Cardiac fibroblast (primary cell): Measurements from ENCODE around the gene NOL9.

ENCODE experiments used
- DNase-seq, 2 donors: peaks; one replicate each; pipeline versions ENCODE4 v3.0.0 to v3.0.0-alpha.2; 2010; ENCODE audit warnings: low read depth in 2 of 2
- H3K4me3 ChIP-seq, 2 donors: replicated peaks in 1 of 2; 1 replicate in 1 of 2; 2 replicates in 1 of 2; pipeline ENCODE4 v1.5.1; 2011; ENCODE audit warnings: low read depth in 2 of 2, low read length in 2 of 2, mild to moderate bottlenecking in 2 of 2, moderate library complexity in 1 of 2
- TF ChIP-seq, protein P1 (sequence below): IDR thresholded peaks from one replicate; pipeline ENCODE4 v1.5.1; 2011; ENCODE audit warnings: low read depth, mild to moderate bottlenecking, low read length, inconsistent platforms

NOL9 gene

DNA sequence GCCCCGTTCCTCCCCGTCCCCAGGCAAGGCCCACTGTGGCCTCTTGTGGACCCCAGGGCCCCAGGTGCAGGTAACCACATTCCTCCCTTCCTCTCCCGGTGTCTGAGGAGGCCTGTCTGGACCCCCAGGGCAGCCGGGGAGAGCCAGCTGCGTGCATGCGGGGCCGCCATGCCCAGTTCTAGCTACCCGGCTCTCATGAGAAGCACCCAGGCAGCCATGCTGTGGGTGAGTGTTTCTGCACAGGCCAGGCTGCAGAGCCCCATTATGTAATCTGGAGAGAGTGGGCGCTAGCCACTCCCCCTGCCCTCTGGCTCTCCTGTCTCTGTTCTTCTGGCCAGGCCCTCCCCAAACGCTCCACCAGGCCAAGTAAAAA, 44.4 kb downstream of the NOL9 start:
- DNase-seq: no peak
- TF ChIP-seq, protein P1, sequence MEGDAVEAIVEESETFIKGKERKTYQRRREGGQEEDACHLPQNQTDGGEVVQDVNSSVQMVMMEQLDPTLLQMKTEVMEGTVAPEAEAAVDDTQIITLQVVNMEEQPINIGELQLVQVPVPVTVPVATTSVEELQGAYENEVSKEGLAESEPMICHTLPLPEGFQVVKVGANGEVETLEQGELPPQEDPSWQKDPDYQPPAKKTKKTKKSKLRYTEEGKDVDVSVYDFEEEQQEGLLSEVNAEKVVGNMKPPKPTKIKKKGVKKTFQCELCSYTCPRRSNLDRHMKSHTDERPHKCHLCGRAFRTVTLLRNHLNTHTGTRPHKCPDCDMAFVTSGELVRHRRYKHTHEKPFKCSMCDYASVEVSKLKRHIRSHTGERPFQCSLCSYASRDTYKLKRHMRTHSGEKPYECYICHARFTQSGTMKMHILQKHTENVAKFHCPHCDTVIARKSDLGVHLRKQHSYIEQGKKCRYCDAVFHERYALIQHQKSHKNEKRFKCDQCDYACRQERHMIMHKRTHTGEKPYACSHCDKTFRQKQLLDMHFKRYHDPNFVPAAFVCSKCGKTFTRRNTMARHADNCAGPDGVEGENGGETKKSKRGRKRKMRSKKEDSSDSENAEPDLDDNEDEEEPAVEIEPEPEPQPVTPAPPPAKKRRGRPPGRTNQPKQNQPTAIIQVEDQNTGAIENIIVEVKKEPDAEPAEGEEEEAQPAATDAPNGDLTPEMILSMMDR: no peak
- no peak overlapping the region for H3K4me3 ChIP-seq

DNA sequence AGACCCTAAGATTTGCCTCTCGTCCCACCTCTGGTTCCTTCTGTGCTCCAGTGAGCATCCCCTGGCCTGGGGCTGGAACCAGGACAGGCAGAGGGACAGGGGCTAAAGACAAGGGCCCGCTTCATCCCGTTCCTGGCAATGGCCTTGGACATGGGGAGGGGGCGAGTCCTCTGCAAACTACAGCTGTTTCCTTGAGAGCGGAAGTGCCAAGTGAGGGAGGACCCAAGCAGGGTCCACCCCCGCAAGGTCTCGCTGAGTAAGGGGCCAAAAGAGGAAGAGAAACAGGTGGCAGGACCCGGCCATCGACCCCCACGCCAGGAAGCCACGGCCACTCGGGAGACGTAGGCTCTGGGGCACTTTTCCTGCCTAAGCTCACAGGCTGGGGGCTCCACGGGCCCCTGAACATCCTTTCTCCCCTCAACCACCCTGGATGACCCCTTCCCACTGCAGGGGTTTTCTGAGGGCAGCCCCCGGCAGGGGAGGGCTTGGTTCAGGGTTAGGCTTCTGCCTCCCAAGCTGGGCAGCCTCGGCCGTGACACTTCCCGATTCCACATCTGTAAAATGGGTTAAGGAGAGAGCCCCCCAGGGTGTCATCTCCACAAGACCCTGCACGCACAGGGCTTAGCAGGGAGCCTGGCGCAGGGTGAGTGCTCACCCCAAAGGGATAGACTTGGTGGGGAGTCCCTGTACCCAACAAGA, 44.9 kb downstream of the NOL9 start:
- TF ChIP-seq, protein P1: no peak

DNA sequence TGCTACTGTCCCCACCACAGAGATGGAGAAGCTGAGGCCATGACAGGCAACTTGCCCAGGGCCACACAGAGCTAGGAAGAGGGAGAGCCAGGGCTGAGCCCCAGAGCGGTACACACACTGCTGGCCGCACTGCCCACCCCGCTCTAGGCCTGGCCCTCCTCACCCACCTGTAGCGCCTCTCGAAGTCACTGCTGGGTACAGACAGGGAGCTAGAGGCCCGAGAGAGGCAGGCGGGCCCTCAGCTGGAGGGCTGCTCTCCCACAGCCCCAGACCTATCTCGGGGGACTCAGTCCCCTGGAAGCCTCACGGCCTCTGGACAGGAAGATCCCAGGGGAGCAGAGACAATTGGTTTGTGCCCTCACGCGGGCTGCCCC, 45.5 kb downstream of the NOL9 start:
- TF ChIP-seq, protein P1: no peak
- DNase-seq: no peak
- H3K4me3 ChIP-seq: no peak overlapping the region

More for the DNA sequence above, 44.9 kb downstream of the NOL9 start:
- no peak for DNase-seq
- H3K4me3 ChIP-seq: no peak overlapping the region

DNA sequence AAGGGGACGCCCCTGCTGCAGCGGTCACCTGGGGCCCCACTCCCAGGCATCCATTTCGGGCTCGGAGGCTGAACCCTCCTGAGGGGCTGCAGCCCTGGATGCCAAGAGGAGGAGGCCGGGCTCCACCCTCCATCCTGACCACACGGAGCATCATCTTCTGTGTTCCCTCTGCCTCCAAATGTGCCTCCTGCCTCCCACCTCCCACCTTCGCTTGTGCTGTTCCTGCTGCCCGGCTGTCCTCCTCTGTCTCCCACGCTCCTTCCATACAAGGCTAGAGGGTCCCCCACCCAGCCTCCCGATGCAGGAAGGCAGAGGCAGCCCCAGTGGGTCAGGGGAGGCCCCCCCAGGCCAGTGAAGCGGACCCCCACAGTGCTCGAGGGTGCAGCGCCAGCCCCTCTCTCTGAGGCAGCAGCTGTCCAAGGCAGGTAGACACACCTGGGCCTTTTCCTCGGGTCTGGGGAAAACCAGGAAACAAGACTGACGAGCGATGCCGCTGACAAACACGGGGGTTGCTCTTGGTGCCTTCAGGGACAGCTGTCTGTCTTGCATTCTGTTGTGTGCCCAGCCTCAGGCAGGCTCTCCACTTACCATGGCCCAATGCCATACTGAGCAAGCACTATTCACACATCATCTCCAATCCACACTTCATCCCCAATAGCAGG, 46.0 kb downstream of the NOL9 start:
- H3K4me3 ChIP-seq: no peak overlapping the region
- no peak for DNase-seq
- TF ChIP-seq, protein P1: no peak

DNA sequence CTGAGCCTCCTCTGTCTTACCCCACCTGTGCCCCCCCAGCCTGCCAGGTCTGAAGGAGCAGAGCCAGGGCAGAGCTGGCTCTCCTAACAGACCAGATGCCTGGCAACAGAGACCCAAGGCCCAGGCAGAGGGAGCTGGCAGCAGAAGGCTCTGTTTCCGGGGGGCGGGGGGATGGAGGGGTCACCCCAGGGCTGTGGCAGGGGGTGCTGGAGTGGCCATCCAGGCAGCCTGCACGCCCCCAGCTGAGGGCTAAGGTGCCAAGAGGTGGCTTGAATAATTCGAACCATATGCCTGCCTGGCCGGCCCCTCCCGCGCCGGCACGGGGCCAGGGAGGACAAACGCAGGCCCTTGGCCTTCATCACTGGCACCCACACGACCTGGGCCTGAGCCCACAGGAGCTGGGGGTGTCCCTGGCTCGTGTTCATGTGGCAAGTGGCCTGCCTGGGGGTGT, 46.8 kb downstream of the NOL9 start:
- no peak for DNase-seq
- H3K4me3 ChIP-seq: no peak overlapping the region
- TF ChIP-seq, protein P1: no peak

DNA sequence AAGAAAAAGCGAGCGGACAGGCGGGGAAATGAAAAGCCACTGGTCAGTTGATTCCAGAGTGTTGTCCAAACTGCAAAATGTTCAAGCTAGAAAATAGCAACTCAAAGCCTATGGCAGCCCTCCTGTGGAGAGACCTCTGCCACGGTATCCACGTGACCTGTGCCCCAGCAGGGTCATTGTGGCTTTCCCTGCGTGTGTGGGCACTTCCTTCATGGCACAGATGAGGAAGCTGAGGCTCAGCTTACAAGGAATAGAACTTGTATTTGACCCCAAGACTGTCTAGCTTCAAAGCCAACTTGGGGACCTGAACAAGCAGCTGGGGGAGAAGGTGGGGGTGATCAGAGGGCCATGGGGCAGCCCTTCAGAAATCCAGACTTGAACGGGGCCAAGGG, 47.3 kb downstream of the NOL9 start:
- H3K4me3 ChIP-seq: no peak overlapping the region
- TF ChIP-seq, protein P1: no peak
- no peak for DNase-seq
